Astrocyte (in vitro differentiated cells and primary cell): ENCODE results near the gene GRB7.

Source experiments
- CTCF ChIP-seq: IDR thresholded peaks from 2 replicates; pipeline ENCODE4 v1.5.1; 2011; ENCODE audit warnings: low read depth, mild to moderate bottlenecking, inconsistent platforms, low read length, moderate library complexity; ENCODE audit not compliant: insufficient read depth
- EZH2 ChIP-seq: IDR thresholded peaks from 2 replicates; pipeline ENCODE4 v1.6.1; 2012; ENCODE audit warnings: mild to moderate bottlenecking, low read length, inconsistent platforms; ENCODE audit not compliant: insufficient read depth

- TF ChIP-seq CTCF (no peak), EZH2 (no peak)
These were observed 25.5 kb downstream of the GRB7 start for GRCh38 chr17:39763051-39763820.
